NB4 (cell line): ENCODE data around the gene ZNF20.

ENCODE experiments used
- DNase-seq: peaks from one replicate; pipeline ENCODE4 v3.0.0; 2010; ENCODE audit warnings: low read depth
- H3K4me3 ChIP-seq: one replicate; pipeline ENCODE4 v1.5.1; 2011; ENCODE audit warnings: mild to moderate bottlenecking, low read depth, low read length, moderate library complexity
- MYC ChIP-seq: IDR thresholded peaks from 2 replicates; pipeline ENCODE4 v1.6.1; 2011; ENCODE audit warnings: low read depth, low read length
- POLR2A ChIP-seq: IDR thresholded peaks from 2 replicates; pipeline ENCODE4 v1.6.1; 2011; ENCODE audit warnings: mild to moderate bottlenecking; ENCODE audit not compliant: insufficient read length; ENCODE audit errors: extremely low read depth
- TF ChIP-seq, protein P1 (sequence below): IDR thresholded peaks from 2 replicates; pipeline ENCODE4 v1.6.1; 2011; ENCODE audit warnings: low read depth, low read length
- TF ChIP-seq, protein P2 (sequence below): IDR thresholded peaks from one replicate; pipeline ENCODE4 v1.5.1; 2012; ENCODE audit warnings: low read depth, low read length

The ZNF20 gene

DNA sequence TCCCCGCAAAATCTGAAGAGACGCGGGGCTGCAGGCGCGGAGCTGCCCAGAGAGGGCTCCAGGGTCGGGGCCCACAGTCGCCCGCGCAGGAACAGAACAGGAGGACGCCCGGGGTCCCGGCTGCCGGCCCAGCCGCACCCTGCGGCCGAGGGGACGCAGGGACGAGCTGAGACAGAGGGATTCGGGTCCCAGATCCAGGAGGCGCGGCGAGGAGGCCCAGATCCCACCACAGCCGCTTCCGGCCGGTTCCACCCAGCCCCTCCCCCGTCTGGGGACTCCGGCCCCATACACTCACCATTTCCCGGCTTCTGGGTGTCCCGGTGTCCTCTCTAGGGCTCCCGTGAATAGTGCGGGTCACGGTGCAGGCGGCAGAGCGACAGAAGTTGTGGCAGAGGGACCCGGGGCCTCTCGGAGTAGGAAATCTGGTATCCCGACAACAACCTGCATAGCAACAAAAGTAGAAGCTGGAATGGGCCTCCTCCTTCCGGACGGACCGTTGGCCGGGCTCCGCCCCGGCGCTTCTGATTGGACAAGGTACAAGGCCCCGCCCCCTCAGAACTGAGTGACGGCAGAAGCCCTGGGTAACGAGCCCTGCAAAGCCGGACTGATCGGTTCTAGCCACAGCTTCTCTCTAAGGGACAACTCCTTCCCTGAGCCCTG lies at the start of gene ZNF20:
TSS of gene ZNF20 (minus strand) at position 466 of the 660 bp plus-strand sequence. CDS start at position 298, 168 bp downstream.
- TF ChIP-seq, protein P1, sequence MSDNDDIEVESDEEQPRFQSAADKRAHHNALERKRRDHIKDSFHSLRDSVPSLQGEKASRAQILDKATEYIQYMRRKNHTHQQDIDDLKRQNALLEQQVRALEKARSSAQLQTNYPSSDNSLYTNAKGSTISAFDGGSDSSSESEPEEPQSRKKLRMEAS: no peak
- TF ChIP-seq MYC (no peak; the same call in 1 of the 2 replicates), POLR2A (peak; percentile 43)
- TF ChIP-seq, protein P2, sequence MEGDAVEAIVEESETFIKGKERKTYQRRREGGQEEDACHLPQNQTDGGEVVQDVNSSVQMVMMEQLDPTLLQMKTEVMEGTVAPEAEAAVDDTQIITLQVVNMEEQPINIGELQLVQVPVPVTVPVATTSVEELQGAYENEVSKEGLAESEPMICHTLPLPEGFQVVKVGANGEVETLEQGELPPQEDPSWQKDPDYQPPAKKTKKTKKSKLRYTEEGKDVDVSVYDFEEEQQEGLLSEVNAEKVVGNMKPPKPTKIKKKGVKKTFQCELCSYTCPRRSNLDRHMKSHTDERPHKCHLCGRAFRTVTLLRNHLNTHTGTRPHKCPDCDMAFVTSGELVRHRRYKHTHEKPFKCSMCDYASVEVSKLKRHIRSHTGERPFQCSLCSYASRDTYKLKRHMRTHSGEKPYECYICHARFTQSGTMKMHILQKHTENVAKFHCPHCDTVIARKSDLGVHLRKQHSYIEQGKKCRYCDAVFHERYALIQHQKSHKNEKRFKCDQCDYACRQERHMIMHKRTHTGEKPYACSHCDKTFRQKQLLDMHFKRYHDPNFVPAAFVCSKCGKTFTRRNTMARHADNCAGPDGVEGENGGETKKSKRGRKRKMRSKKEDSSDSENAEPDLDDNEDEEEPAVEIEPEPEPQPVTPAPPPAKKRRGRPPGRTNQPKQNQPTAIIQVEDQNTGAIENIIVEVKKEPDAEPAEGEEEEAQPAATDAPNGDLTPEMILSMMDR: no peak
- H3K4me3 ChIP-seq: peak within 1 kb of the TSS; percentile 66
- peak; percentile 95 for DNase-seq

DNA sequence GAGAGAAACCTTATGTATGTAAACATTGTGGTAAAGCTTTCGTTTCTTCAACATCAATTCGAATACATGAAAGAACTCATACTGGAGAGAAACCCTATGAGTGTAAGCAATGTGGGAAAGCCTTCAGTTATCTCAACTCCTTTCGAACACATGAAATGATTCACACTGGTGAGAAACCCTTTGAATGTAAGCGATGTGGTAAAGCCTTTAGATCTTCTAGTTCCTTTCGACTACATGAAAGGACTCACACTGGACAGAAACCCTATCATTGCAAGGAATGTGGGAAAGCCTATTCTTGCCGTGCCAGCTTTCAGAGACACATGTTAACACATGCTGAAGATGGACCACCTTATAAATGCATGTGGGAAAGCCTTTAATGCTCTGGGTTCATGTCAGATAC lies 47.5 kb upstream of the ZNF20 start:
- DNase-seq: no peak
- no peak overlapping the region for H3K4me3 ChIP-seq
- TF ChIP-seq POLR2A (no peak), MYC (no peak)
- TF ChIP-seq, protein P1: no peak
- TF ChIP-seq, protein P2: no peak

DNA sequence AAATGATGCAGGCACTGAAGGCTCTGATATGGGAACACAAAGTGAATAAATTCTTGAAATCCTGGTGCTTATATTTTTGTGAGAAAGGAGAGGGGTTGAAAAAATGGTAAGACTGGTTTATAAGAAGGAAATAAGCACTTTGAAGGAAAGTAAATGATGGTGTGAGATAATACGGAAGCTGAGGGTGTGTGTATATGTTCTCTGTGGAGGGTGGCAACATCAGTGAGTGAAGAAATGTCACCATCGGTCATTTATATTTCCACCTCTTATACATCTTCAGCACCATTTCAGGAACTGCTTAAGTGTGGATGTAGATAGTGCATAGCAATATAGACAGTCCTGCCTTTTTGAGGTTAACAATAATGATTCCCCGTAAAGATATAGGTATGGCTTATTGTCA lies 40.2 kb upstream of the ZNF20 start:
- H3K4me3 ChIP-seq: no peak overlapping the region
- no peak for DNase-seq
- TF ChIP-seq, protein P2: no peak
- TF ChIP-seq POLR2A: no peak
- no peak for TF ChIP-seq MYC
- TF ChIP-seq, protein P1: no peak

DNA sequence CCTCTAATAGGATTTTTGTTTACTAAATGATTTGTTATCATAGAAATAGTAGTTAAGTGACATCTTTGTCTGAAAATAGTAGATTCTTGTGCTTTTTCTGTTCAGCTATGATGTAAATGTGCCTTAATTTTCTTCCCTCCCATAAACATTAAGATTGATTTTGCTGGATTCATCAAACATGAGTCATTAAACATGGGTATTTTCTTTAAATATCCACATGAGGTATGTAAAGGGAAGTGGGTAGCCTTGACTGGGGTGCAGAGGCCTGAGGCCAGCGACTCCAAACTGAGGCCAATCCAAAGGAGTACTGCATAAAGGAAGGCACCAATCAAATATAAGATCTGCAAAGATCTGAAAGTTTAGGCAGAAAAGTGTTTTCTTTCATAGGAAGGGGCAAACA lies 26.5 kb upstream of the ZNF20 start:
- TF ChIP-seq, protein P2: no peak
- no peak for TF ChIP-seq MYC
- TF ChIP-seq, protein P1: no peak
- TF ChIP-seq POLR2A: no peak
- no peak overlapping the region for H3K4me3 ChIP-seq
- no peak for DNase-seq

DNA sequence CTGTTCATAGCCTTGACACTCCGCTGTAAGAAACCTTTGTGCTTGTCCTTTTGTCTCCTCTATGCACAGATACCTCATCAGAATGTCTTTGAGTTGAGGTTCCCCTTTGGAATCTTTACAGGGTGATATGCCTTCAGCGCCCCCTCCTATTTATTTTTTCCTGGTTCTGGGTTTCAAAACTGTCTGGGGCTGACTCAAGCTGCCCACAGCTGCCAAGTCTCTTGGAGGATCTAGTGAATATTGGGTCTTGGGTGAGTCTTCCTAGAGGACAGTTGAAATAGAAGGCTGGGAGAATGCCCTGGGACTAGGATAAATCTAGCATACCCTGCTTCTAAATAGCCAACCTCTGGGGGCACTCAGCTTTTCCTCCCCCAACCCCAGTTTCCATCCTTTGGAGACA lies 23.7 kb upstream of the ZNF20 start:
- TF ChIP-seq POLR2A (no peak), MYC (no peak)
- TF ChIP-seq, protein P2: no peak
- TF ChIP-seq, protein P1: no peak
- peak; percentile 18 for DNase-seq
- H3K4me3 ChIP-seq: peak overlapping the region; percentile 97
